A673 (cell line): Measurements from ENCODE around the gene S100B.

Experiments
- CTCF ChIP-seq: fragments of 300-800, 200-600 bp; sonication (generic); conservative IDR thresholded peaks from 2 replicates; pipeline ENCODE4 v1.5.1; 2017; ENCODE audit warnings: low read depth, mild to moderate bottlenecking, antibody characterized with exemption, low read length, moderate library complexity, mixed read lengths
- EZH2 ChIP-seq: fragments of 200-600 bp; sonication (generic); IDR thresholded peaks from 2 replicates; pipeline ENCODE4 v1.6.1; 2017; ENCODE audit warnings: borderline replicate concordance, low read depth, mild to moderate bottlenecking, mixed read lengths, antibody characterized with exemption, low read length; ENCODE audit not compliant: poor library complexity, severe bottlenecking

GRCh38 chr21:46568562-46568961 lies 36.3 kb downstream of the S100B start:
- TF ChIP-seq CTCF (no peak), EZH2 (no peak)
